HepG2 (cell line): ENCODE results near the gene BST1. TPM values are rescaled to one million over a fixed set of nuclear protein-coding genes. Genes with fewer than 3 reads are reported as not detected.

ENCODE experiments used
- ATAC-seq: fragments of 200-7000 bp; cut with Tn5 transposase; 3 replicates; pipeline ENCODE4 v1.9.1; 2020; ENCODE audit warnings: mild to moderate bottlenecking, moderate library complexity
- BruUV-seq: library from RNA; stranded (reverse); fragments of 400-500 nt; replicated peaks from 2 replicates; lab custom pipeline; 2021; lab: Mats Ljungman, UMichigan
- CTCF ChIA-PET: fragments of 300-600 bp; formaldehyde crosslinking; extraction: SDS; loops from one replicate; lab custom pipeline; 2021; ENCODE audit warnings: low total read pairs, inconsistent platforms, low intra/inter-chr PET ratio; lab: Yijun Ruan, JAX
- POLR2A ChIA-PET: fragments of 350-600 bp; sonication (Branson Sonifier 250); formaldehyde crosslinking; loops from one replicate; lab custom pipeline; 2020; ENCODE audit warnings: antibody characterized with exemption, inconsistent platforms; lab: Yijun Ruan, JAX
- DNase-seq: peaks from one replicate; pipeline ENCODE4 v3.0.0-alpha.2; 2015; ENCODE audit warnings: low spot score
- FAIRE-seq: peaks from 3 replicates; lab custom pipeline; 2011; peaks lifted over from hg19 to GRCh38; lab: Jason Lieb, UNC
- H2AFZ ChIP-seq: one replicate; pipeline ENCODE4 v1.6.1; 2011; ENCODE audit warnings: low read length, inconsistent platforms
- H3K27ac ChIP-seq: fragments of 300-600 bp; 3 replicates; pipeline ENCODE4 v1.8.0; 2011; ENCODE audit warnings: mixed run types, mild to moderate bottlenecking, mixed read lengths, low read length, inconsistent platforms; ENCODE audit not compliant: insufficient read depth; ENCODE audit errors: extremely low read length
- H3K27me3 ChIP-seq, 2 experiments: fragments of 200-600 bp in 1 of 2; 2 replicates in 1 of 2; 3 replicates in 1 of 2; pipeline versions ENCODE4 v1.6.0 to v1.8.0; 2011; ENCODE audit warnings: low read length in 2 of 2, mild to moderate bottlenecking in 2 of 2, moderate library complexity in 2 of 2, inconsistent platforms in 1 of 2; ENCODE audit not compliant: insufficient read depth in 2 of 2, control insufficient read depth in 1 of 2
- H3K36me3 ChIP-seq, 2 experiments: fragments of 200-600 bp in 1 of 2; replicated peaks in 1 of 2; 2 replicates in 1 of 2; 3 replicates in 1 of 2; pipeline versions ENCODE4 v1.5.1 to v1.8.0; 2011; ENCODE audit warnings: low read length in 2 of 2, inconsistent platforms in 1 of 2; ENCODE audit not compliant: insufficient read depth in 2 of 2, control insufficient read depth in 1 of 2
- H3K4me1 ChIP-seq: 2 replicates; pipeline ENCODE4 v1.5.1; 2012; ENCODE audit warnings: low read length, inconsistent platforms; ENCODE audit not compliant: insufficient read depth
- H3K4me2 ChIP-seq: 2 replicates; pipeline ENCODE4 v1.6.0; 2011; ENCODE audit warnings: low read depth, low read length, inconsistent platforms
- H3K4me3 ChIP-seq, 3 experiments: fragments of 200-600 bp in 1 of 3; sonication (generic), shearing (Covaris generic) in 1 of 3; replicated peaks in 1 of 3; 2 replicates each; pipeline ENCODE4 v1.5.1; 2011 to 2016; ENCODE audit warnings: low read length in 3 of 3, inconsistent platforms in 2 of 3, low read depth in 2 of 3, mild to moderate bottlenecking in 2 of 3, control low read depth in 1 of 3, mixed read lengths in 1 of 3; ENCODE audit not compliant: insufficient read depth in 1 of 3
- H3K79me2 ChIP-seq: one replicate; pipeline ENCODE4 v1.6.1; 2011; ENCODE audit warnings: low read length, inconsistent platforms; ENCODE audit not compliant: insufficient read depth
- H3K9ac ChIP-seq: 2 replicates; pipeline ENCODE4 v1.6.0; 2011; ENCODE audit warnings: mild to moderate bottlenecking, low read depth, low read length, inconsistent platforms; ENCODE audit not compliant: insufficient read depth
- H3K9me3 ChIP-seq: 2 replicates; pipeline ENCODE4 v1.5.1; 2012; ENCODE audit warnings: mild to moderate bottlenecking, low read length
- H4K20me1 ChIP-seq: 2 replicates; pipeline ENCODE4 v1.6.0; 2011; ENCODE audit warnings: inconsistent platforms, mild to moderate bottlenecking, low read length, moderate library complexity; ENCODE audit not compliant: insufficient read depth
- BRD4 ChIP-seq: sonication (generic); formaldehyde crosslinking; IDR thresholded peaks from 2 replicates; pipeline ENCODE4 v1.4.0; 2020; ENCODE audit warnings: missing genetic modification reagents
- CBX5 ChIP-seq: sonication (generic); formaldehyde crosslinking; IDR thresholded peaks from 2 replicates; pipeline ENCODE4 v1.4.0; 2020; ENCODE audit warnings: missing genetic modification reagents, borderline replicate concordance
- GATAD2A ChIP-seq: IDR thresholded peaks from 2 replicates; pipeline ENCODE4 v1.6.1; 2016
- GTF3A ChIP-seq: sonication (generic); formaldehyde crosslinking; conservative IDR thresholded peaks from 2 replicates; pipeline ENCODE4 v1.4.0; 2020; ENCODE audit warnings: mild to moderate bottlenecking, missing genetic modification reagents
- KLF11 ChIP-seq: IDR thresholded peaks from 2 replicates; pipeline ENCODE4 v1.6.1; 2016; ENCODE audit warnings: missing compliant biosample characterization
- MAZ ChIP-seq, 2 experiments: sonication (generic) in 1 of 2; formaldehyde crosslinking in 1 of 2; IDR thresholded peaks; 2 replicates each; pipeline versions ENCODE4 v1.5.0 to v1.6.1; 2012 to 2020; ENCODE audit warnings: low read depth in 2 of 2, mild to moderate bottlenecking in 2 of 2, borderline replicate concordance in 1 of 2, improper control_type of control experiment in 1 of 2, low read length in 1 of 2, missing genetic modification reagents in 1 of 2, moderate library complexity in 1 of 2
- NCOA5 ChIP-seq: sonication (generic); formaldehyde crosslinking; IDR thresholded peaks from 2 replicates; pipeline ENCODE4 v1.4.0; 2020; ENCODE audit warnings: missing genetic modification reagents
- PCBP2 ChIP-seq: fragments of 200-400 bp; formaldehyde crosslinking; optimal IDR thresholded peaks from 2 replicates; pipeline ENCODE3; 2018; ENCODE audit warnings: low read length, low read depth; ENCODE audit not compliant: poor library complexity, severe bottlenecking
- POLR2A ChIP-seq, 2 experiments: IDR thresholded peaks; 2 replicates each; pipeline ENCODE4 v1.6.1; 2011; ENCODE audit warnings: low read depth in 2 of 2, low read length in 2 of 2, mild to moderate bottlenecking in 1 of 2, moderate library complexity in 1 of 2; ENCODE audit not compliant: insufficient read depth in 1 of 2
- TOE1 ChIP-seq: sonication (generic); formaldehyde crosslinking; IDR thresholded peaks from 2 replicates; pipeline ENCODE4 v1.4.0; 2020; ENCODE audit warnings: mild to moderate bottlenecking, missing genetic modification reagents
- ZNF180 ChIP-seq: sonication (generic); formaldehyde crosslinking; IDR thresholded peaks from 2 replicates; pipeline ENCODE4 v1.4.0; 2020; ENCODE audit warnings: low read depth, missing genetic modification reagents, borderline replicate concordance
- ZNF343 ChIP-seq: sonication (generic); formaldehyde crosslinking; IDR thresholded peaks from 2 replicates; pipeline ENCODE4 v1.4.0; 2020; ENCODE audit warnings: mild to moderate bottlenecking, missing genetic modification reagents
- ZNF660 ChIP-seq: sonication (generic); formaldehyde crosslinking; IDR thresholded peaks from 2 replicates; pipeline ENCODE4 v1.5.1; 2020; ENCODE audit warnings: mild to moderate bottlenecking, low read depth, missing genetic modification reagents, borderline replicate concordance
- WGBS: methylation state at CpG from one replicate; pipeline ENCODE4 v1.1.6; 2017; ENCODE audit warnings: low lambda C conversion rate; 5-methylcytosine and 5-hydroxymethylcytosine counted together
- in situ Hi-C: cut with HindIII; loops from 2 replicates; pipeline ENCODE4 v1.10.0; 2017; ENCODE audit warnings: low pct_unique_long_range_greater_than_20kb; ENCODE audit not compliant: extremely low pct_ligation_motif_present
- intact Hi-C: fragments of 100-400 bp; cut with micrococcal nuclease; formaldehyde crosslinking; loops from one replicate; pipeline ENCODE4 v1.10.0; 2022; ENCODE audit not compliant: unreplicated experiment
- polyA plus RNA-seq, 8 experiments: library from polyadenylated mRNA; depleted of rRNA in 3 of 8; stranded (reverse) in 7 of 8; unstranded in 1 of 8; fragments of >200 nt; fragmentation: Illumina TruSeq in 4 of 8; extraction: Trizol in 4 of 8; gene quantifications; 2 replicates each; pipeline versions ENCODE4 v1.2.1 to v1.2.3, GENCODE V29; 2011 to 2016; ENCODE audit warnings: low read depth in 4 of 8, missing spikeins in 1 of 8, mixed read lengths in 1 of 8; ENCODE audit not compliant: insufficient read depth in 1 of 8
- total RNA-seq, 5 experiments: library from RNA; depleted of rRNA; stranded (reverse); fragments of >200 nt; fragmentation: Illumina TruSeq; extraction: Trizol; gene quantifications; 2 replicates each; pipeline ENCODE4 v1.2.3, GENCODE V29; 2016; ENCODE audit warnings: low read depth in 1 of 5
- TF ChIP-seq, protein P1 (sequence below): sonication (generic); formaldehyde crosslinking; IDR thresholded peaks from 2 replicates; pipeline ENCODE4 v1.9.0; 2021; ENCODE audit warnings: mild to moderate bottlenecking, missing genetic modification reagents

The BST1 gene
- total and polyA plus RNA-seq, 2 of the 13 experiments (the other 11 are each of a cell fraction or from before 2014, with no cell fraction given): 0.09 to 0.49 TPM

GRCh38 chr4:15736514-15737050 lies 33.7 kb downstream of the BST1 start:
- Histone ChIP-seq H3K4me1 (peaks cover 17% of the 10 kb centered on the region), H3K79me2 (no peaks in the 10 kb centered on the region), H3K27ac (no peak overlapping the region), H3K4me3 (no peak overlapping the region), H3K4me2 (no peak overlapping the region), H3K27me3 (peaks cover 0 to 10% of the 10 kb centered on the region in 2 experiments; a peak in 2 of 5 replicates), H3K9me3 (peaks cover under 1% of the 10 kb centered on the region; the same call in 1 of the 2 replicates), H3K36me3 (no peaks in the 10 kb centered on the region), H4K20me1 (no peaks in the 10 kb centered on the region), H3K9ac (no peak overlapping the region), H2AFZ (no peak overlapping the region)
- TF ChIP-seq TOE1: no peak
- TF ChIP-seq ZNF660 (CRISPR knock-in tag): no peak
- TF ChIP-seq GATAD2A (CRISPR knock-in tag): no peak
- CTCF ChIA-PET: no interaction called here
- POLR2A ChIA-PET: no interaction called here
- FAIRE-seq (no peak), ATAC-seq (no peak), DNase-seq (no peak)
- WGBS: 51% methylated on average over 4 of the region's 4 CpGs
- in situ Hi-C loops: no loop called here
- no TSS peak for BruUV-seq
- intact Hi-C loops: no loop called here

DNA sequence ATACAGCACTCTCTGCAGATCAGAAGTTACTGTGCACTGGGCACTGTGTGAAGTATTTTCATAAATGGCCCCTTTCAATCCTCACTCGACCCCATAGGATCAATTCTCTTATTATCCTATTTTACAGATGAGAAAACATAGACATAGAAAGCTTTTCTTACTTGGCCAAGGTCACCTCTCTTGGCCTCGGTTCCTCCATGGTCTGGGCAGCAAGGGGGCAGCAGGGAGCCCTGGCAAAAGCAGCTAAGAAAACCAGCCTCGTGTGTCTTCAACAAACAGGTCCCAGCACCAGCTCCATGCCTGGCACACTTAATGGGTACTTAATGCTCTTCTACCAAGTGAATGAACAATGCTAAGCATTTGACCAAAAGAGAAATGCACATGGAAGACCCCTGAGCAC lies 34.4 kb downstream of the BST1 start:
- H3K36me3 ChIP-seq: no peaks in the 10 kb centered on the region
- no peak overlapping the region for H3K4me3 ChIP-seq
- peaks cover 0 to 10% of the 10 kb centered on the region in 2 experiments; a peak in 2 of 5 replicates for H3K27me3 ChIP-seq
- FAIRE-seq (no peak), DNase-seq (no peak), ATAC-seq (no peak)
- H3K27ac ChIP-seq: no peak overlapping the region
- intact Hi-C loops (no loop called here), in situ Hi-C loops (no loop called here)
- H3K79me2 ChIP-seq: no peaks in the 10 kb centered on the region
- H3K4me1 ChIP-seq: peaks cover 17% of the 10 kb centered on the region
- no peak overlapping the region for H3K9ac ChIP-seq
- POLR2A ChIA-PET: no interaction called here
- no peak overlapping the region for H3K4me2 ChIP-seq
- no peak overlapping the region for H2AFZ ChIP-seq
- H4K20me1 ChIP-seq: no peaks in the 10 kb centered on the region
- H3K9me3 ChIP-seq: peaks cover 7% of the 10 kb centered on the region
- CTCF ChIA-PET: no interaction called here
- no TSS peak for BruUV-seq
- WGBS: 0% methylated on average over 3 of the region's 3 CpGs
- TF ChIP-seq MAZ (IDR thresholded peaks at IDR 0.05; ENCODE audit: borderline replicate concordance, low read depth, low read length): no peak
- TF ChIP-seq MAZ (CRISPR knock-in tag; IDR thresholded peaks at IDR 0.05; ENCODE audit: low read depth): no peak
- no peak for TF ChIP-seq PCBP2
- TF ChIP-seq ZNF180 (CRISPR knock-in tag): no peak
- TF ChIP-seq ZNF343: no peak
- no peak for TF ChIP-seq POLR2A (IDR thresholded peaks at IDR 0.05; ENCODE audit: insufficient read depth in 1 of 2, low read depth in 2 of 2, low read length in 2 of 2)
- no peak for TF ChIP-seq GTF3A (CRISPR knock-in tag)
- no peak for TF ChIP-seq KLF11 (CRISPR knock-in tag)
- TF ChIP-seq BRD4 (CRISPR knock-in tag): no peak
- no peak for TF ChIP-seq NCOA5
- TF ChIP-seq, protein P1, sequence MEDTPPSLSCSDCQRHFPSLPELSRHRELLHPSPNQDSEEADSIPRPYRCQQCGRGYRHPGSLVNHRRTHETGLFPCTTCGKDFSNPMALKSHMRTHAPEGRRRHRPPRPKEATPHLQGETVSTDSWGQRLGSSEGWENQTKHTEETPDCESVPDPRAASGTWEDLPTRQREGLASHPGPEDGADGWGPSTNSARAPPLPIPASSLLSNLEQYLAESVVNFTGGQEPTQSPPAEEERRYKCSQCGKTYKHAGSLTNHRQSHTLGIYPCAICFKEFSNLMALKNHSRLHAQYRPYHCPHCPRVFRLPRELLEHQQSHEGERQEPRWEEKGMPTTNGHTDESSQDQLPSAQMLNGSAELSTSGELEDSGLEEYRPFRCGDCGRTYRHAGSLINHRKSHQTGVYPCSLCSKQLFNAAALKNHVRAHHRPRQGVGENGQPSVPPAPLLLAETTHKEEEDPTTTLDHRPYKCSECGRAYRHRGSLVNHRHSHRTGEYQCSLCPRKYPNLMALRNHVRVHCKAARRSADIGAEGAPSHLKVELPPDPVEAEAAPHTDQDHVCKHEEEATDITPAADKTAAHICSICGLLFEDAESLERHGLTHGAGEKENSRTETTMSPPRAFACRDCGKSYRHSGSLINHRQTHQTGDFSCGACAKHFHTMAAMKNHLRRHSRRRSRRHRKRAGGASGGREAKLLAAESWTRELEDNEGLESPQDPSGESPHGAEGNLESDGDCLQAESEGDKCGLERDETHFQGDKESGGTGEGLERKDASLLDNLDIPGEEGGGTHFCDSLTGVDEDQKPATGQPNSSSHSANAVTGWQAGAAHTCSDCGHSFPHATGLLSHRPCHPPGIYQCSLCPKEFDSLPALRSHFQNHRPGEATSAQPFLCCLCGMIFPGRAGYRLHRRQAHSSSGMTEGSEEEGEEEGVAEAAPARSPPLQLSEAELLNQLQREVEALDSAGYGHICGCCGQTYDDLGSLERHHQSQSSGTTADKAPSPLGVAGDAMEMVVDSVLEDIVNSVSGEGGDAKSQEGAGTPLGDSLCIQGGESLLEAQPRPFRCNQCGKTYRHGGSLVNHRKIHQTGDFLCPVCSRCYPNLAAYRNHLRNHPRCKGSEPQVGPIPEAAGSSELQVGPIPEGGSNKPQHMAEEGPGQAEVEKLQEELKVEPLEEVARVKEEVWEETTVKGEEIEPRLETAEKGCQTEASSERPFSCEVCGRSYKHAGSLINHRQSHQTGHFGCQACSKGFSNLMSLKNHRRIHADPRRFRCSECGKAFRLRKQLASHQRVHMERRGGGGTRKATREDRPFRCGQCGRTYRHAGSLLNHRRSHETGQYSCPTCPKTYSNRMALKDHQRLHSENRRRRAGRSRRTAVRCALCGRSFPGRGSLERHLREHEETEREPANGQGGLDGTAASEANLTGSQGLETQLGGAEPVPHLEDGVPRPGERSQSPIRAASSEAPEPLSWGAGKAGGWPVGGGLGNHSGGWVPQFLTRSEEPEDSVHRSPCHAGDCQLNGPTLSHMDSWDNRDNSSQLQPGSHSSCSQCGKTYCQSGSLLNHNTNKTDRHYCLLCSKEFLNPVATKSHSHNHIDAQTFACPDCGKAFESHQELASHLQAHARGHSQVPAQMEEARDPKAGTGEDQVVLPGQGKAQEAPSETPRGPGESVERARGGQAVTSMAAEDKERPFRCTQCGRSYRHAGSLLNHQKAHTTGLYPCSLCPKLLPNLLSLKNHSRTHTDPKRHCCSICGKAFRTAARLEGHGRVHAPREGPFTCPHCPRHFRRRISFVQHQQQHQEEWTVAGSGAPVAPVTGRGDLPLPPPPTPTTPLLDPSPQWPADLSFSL (CRISPR knock-in tag): no peak
- no peak for TF ChIP-seq CBX5
